Upper lobe of right lung (tissue), 1 donor: Measurements from ENCODE around the gene CUX1. TPM values are rescaled to one million over a fixed set of nuclear protein-coding genes. Genes with fewer than 3 reads are reported as not detected.
"Not testable (repeated sequence)": the region's sequence is repeated elsewhere in the genome, so short reads cannot be mapped to it uniquely, and the experiment has no call there.

Source experiments
- ATAC-seq: fragments of 200-7000 bp; cut with Tn5 transposase; one replicate; pipeline ENCODE4 v1.9.1; 2020; ENCODE audit warnings: mild to moderate bottlenecking, moderate library complexity
- DNase-seq: peaks from one replicate; pipeline ENCODE4 v3.0.0-alpha.2; 2020
- H3K27ac ChIP-seq: fragments of 200-600 bp; one replicate; pipeline ENCODE4 v1.8.0; 2022
- H3K27me3 ChIP-seq: fragments of 200-600 bp; one replicate; pipeline ENCODE4 v1.8.0; 2022; ENCODE audit warnings: mild to moderate bottlenecking
- H3K36me3 ChIP-seq: fragments of 200-600 bp; one replicate; pipeline ENCODE4 v1.8.0; 2022
- H3K4me1 ChIP-seq: fragments of 200-600 bp; one replicate; pipeline ENCODE4 v1.8.0; 2022
- H3K4me3 ChIP-seq: fragments of 200-600 bp; one replicate; pipeline ENCODE4 v1.8.0; 2022; ENCODE audit warnings: mild to moderate bottlenecking
- H3K9me3 ChIP-seq: fragments of 200-600 bp; one replicate; pipeline ENCODE4 v1.8.0; 2022
- CTCF ChIP-seq: fragments of 200-600 bp; IDR thresholded peaks from one replicate; pipeline ENCODE4 v1.8.0; 2022; ENCODE audit warnings: antibody characterized with exemption
- intact Hi-C: fragments of 100-400 bp; cut with DNase I; formaldehyde crosslinking; loops from one replicate; pipeline ENCODE4 v1.11.0; 2022
- total RNA-seq: library from RNA; stranded (reverse); fragmentation: NEBNext Ultra II Directional; extraction: Animal tissue kit (Norgen Biotek cat#: 25700); gene quantifications from one replicate; pipeline ENCODE4 v1.2.1, GENCODE V29; 2021
- donor health status: DM: no; HTN: yes; CAD: no; lungs with severe emphysema.

Gene CUX1
- total RNA-seq, 1 donor from 2014 or later, result 132 TPM

- H3K9me3 ChIP-seq, result no peaks in the 10 kb centered on the region
- TF ChIP-seq CTCF, result no peak
- no peak for DNase-seq
- H3K36me3 ChIP-seq, result no peaks in the 10 kb centered on the region
- ATAC-seq, result no peak
- intact Hi-C loops, result no loop called here
- H3K27me3 ChIP-seq, result no peaks in the 10 kb centered on the region
- no peak overlapping the region for H3K27ac ChIP-seq
- H3K4me1 ChIP-seq, result peaks cover 21% of the 10 kb centered on the region
- H3K4me3 ChIP-seq, result no peak overlapping the region
These were observed 47.6 kb downstream of the CUX1 start for GRCh38 chr7:101865031-101865430.

- Histone ChIP-seq H3K9me3 (no peaks in the 10 kb centered on the region), H3K27me3 (no peaks in the 10 kb centered on the region), H3K4me3 (no peak overlapping the region), H3K36me3 (no peaks in the 10 kb centered on the region), H3K27ac (no peak overlapping the region), H3K4me1 (peaks cover 21% of the 10 kb centered on the region)
- intact Hi-C loops, result no loop called here
- DNase-seq (no peak), ATAC-seq (no peak)
- no peak for TF ChIP-seq CTCF
These were observed 48.0 kb downstream of the CUX1 start for GRCh38 chr7:101865455-101865854.

- peaks cover 23% of the 10 kb centered on the region for H3K4me1 ChIP-seq
- no peak for ATAC-seq
- intact Hi-C loops, result no loop called here
These were observed 48.9 kb downstream of the CUX1 start for GRCh38 chr7:101866328-101866727.

GRCh38 chr7:101867265-101867664 is 49.8 kb downstream of the CUX1 start:
- Histone ChIP-seq H3K27ac (no peak overlapping the region), H3K4me3 (no peak overlapping the region), H3K4me1 (peaks cover 23% of the 10 kb centered on the region), H3K27me3 (no peaks in the 10 kb centered on the region), H3K9me3 (no peaks in the 10 kb centered on the region), H3K36me3 (no peaks in the 10 kb centered on the region)
- TF ChIP-seq CTCF, result no peak
- no peak for ATAC-seq
- DNase-seq, result no peak
- intact Hi-C loops, result no loop called here

More at GRCh38 chr7:101866328-101866727, 48.9 kb downstream of the CUX1 start:
- TF ChIP-seq CTCF, result no peak
- H3K27me3 ChIP-seq, result no peaks in the 10 kb centered on the region
- no peaks in the 10 kb centered on the region for H3K9me3 ChIP-seq
- DNase-seq, result no peak
- no peak overlapping the region for H3K4me3 ChIP-seq
- no peak overlapping the region for H3K27ac ChIP-seq
- H3K36me3 ChIP-seq, result no peaks in the 10 kb centered on the region

- H3K36me3 ChIP-seq, H3K27me3 ChIP-seq, H3K27ac ChIP-seq, intact Hi-C loops, H3K4me3 ChIP-seq, H3K9me3 ChIP-seq, DNase-seq, ATAC-seq: not testable (repeated sequence)
- peaks cover 23% of the 10 kb centered on the region for H3K4me1 ChIP-seq
These were observed 50.3 kb downstream of the CUX1 start for GRCh38 chr7:101867681-101868080.

GRCh38 chr7:101868191-101868950 is 50.9 kb downstream of the CUX1 start:
- H3K9me3 ChIP-seq, result no peaks in the 10 kb centered on the region
- no peak for ATAC-seq
- no peaks in the 10 kb centered on the region for H3K27me3 ChIP-seq
- DNase-seq, result no peak
- H3K4me1 ChIP-seq, result peaks cover 23% of the 10 kb centered on the region
- H3K4me3 ChIP-seq, result no peak overlapping the region
- intact Hi-C loops, result no loop called here
- no peak for TF ChIP-seq CTCF
- no peaks in the 10 kb centered on the region for H3K36me3 ChIP-seq
- no peak overlapping the region for H3K27ac ChIP-seq
